PC-9 (cell line): ENCODE results near the gene NEK4.

Experiments used
- CTCF ChIP-seq: fragments of 200-600 bp; sonication (generic); conservative IDR thresholded peaks from 2 replicates; pipeline ENCODE4 v1.6.1; 2017; ENCODE audit warnings: mixed run types, antibody characterized with exemption, mild to moderate bottlenecking, moderate library complexity
- EZH2 ChIP-seq: fragments of 200-600 bp; sonication (generic); IDR thresholded peaks from 2 replicates; pipeline ENCODE4 v1.8.0; 2017; ENCODE audit warnings: antibody characterized with exemption, low read depth

GRCh38 chr3:52696830-52697631, 73.7 kb downstream of the NEK4 start:
- TF ChIP-seq CTCF, result no peak
- TF ChIP-seq EZH2, result no peak
